K562 (cell line): ENCODE measurements around the gene CREB3L1. TPM values are rescaled to one million over a fixed set of nuclear protein-coding genes. Genes with fewer than 3 reads are reported as not detected.

Experiments
- BCL6 ChIP-seq: fragments of 250-450 bp; sonication (Bioruptor Pico); IDR thresholded peaks from 2 replicates; pipeline ENCODE4 v1.4.0; 2020
- BCOR ChIP-seq: fragments of 450-650 bp; IDR thresholded peaks from 2 replicates; pipeline ENCODE4 v1.6.1; 2016
- CBX1 ChIP-seq: sonication (generic); IDR thresholded peaks from 2 replicates; pipeline ENCODE4 v1.6.1; 2016; ENCODE audit warnings: antibody characterized with exemption, low read depth, mild to moderate bottlenecking
- CC2D1A ChIP-seq: fragments of 450-650 bp; IDR thresholded peaks from 2 replicates; pipeline ENCODE4 v1.6.1; 2017; ENCODE audit warnings: mild to moderate bottlenecking
- CEBPZ ChIP-seq: fragments of 150-350 bp; IDR thresholded peaks from 2 replicates; pipeline ENCODE4 v1.6.1; 2014; ENCODE audit warnings: low read depth, mild to moderate bottlenecking, low read length, borderline replicate concordance
- EP300 ChIP-seq: IDR thresholded peaks from 2 replicates; pipeline ENCODE4 v1.6.1; 2012; ENCODE audit warnings: low read length, improper control_type of control experiment
- KAT7 ChIP-seq: sonication (generic); formaldehyde crosslinking; IDR thresholded peaks from 2 replicates; pipeline ENCODE4 v1.8.0; 2022; ENCODE audit warnings: missing genetic modification reagents, mild to moderate bottlenecking, borderline replicate concordance
- KDM5B ChIP-seq: fragments of 200-600 bp; sonication (generic); IDR thresholded peaks from 2 replicates; pipeline ENCODE4 v1.6.1; 2012; ENCODE audit warnings: low read depth, mild to moderate bottlenecking, moderate library complexity, low read length, control low read depth, inconsistent platforms; ENCODE audit not compliant: insufficient replicate concordance
- MECOM ChIP-seq: fragments of 250-450 bp; sonication (Bioruptor Pico); IDR thresholded peaks from 2 replicates; pipeline ENCODE4 v1.8.0; 2022; ENCODE audit warnings: inconsistent platforms
- MYC ChIP-seq, 2 experiments: fragments of 250-450 bp in 1 of 2; sonication (Bioruptor Pico) in 1 of 2; IDR thresholded peaks; 2 replicates each; pipeline versions ENCODE4 v1.5.1 to v1.6.1; 2012 to 2021; ENCODE audit warnings: low read depth in 2 of 2, borderline replicate concordance in 1 of 2, improper control_type of control experiment in 1 of 2, low read length in 1 of 2, mild to moderate bottlenecking in 1 of 2, moderate library complexity in 1 of 2
- NCOA6 ChIP-seq: fragments of 450-650 bp; IDR thresholded peaks from 2 replicates; pipeline ENCODE4 v1.6.1; 2017; ENCODE audit warnings: mild to moderate bottlenecking
- NFRKB ChIP-seq: fragments of 450-650 bp; IDR thresholded peaks from 2 replicates; pipeline ENCODE4 v1.6.1; 2016; ENCODE audit warnings: low read depth
- NR2F6 ChIP-seq: fragments of 450-650 bp; formaldehyde crosslinking; IDR thresholded peaks from 2 replicates; pipeline ENCODE4 v1.4.0; 2020; ENCODE audit warnings: mild to moderate bottlenecking
- PRDM10 ChIP-seq: fragments of 450-650 bp; IDR thresholded peaks from 2 replicates; pipeline ENCODE4 v1.6.1; 2018; ENCODE audit not compliant: partially characterized antibody
- SMARCB1 ChIP-seq: IDR thresholded peaks from 2 replicates; pipeline ENCODE4 v1.6.1; 2011; ENCODE audit warnings: improper control_type of control experiment, low read depth; ENCODE audit not compliant: insufficient read length
- TGIF2 ChIP-seq: sonication (generic); formaldehyde crosslinking; IDR thresholded peaks from 2 replicates; pipeline ENCODE4 v1.8.1; 2022; ENCODE audit warnings: mild to moderate bottlenecking, missing genetic modification reagents, moderate library complexity
- ZNF184 ChIP-seq: sonication (generic); formaldehyde crosslinking; IDR thresholded peaks from 2 replicates; pipeline ENCODE4 v1.5.0; 2020; ENCODE audit warnings: missing genetic modification reagents
- ZNF253 ChIP-seq: fragments of 250-450 bp; sonication (Bioruptor Pico); conservative IDR thresholded peaks from 2 replicates; pipeline ENCODE4 v1.6.1; 2021; ENCODE audit warnings: mild to moderate bottlenecking
- ZNF274 ChIP-seq: IDR thresholded peaks from 2 replicates; pipeline ENCODE4 v1.6.1; 2011; ENCODE audit warnings: low read depth, mild to moderate bottlenecking, low read length, moderate library complexity, borderline replicate concordance
- ZNF449 ChIP-seq: fragments of 250-450 bp; sonication (Bioruptor Pico); IDR thresholded peaks from 2 replicates; pipeline ENCODE4 v1.8.0; 2022; ENCODE audit warnings: moderate library complexity, mild to moderate bottlenecking, inconsistent platforms
- polyA plus RNA-seq, 8 experiments: library from polyadenylated mRNA; depleted of rRNA in 4 of 8; stranded (reverse) in 5 of 8; unstranded in 3 of 8; fragments of >200 nt; fragmentation: Nextera tagmentation in 2 of 8; fragmentation: Illumina TruSeq in 1 of 8; extraction: Ambion mirVana in 2 of 8; extraction: Trizol in 1 of 8; gene quantifications; 2 replicates each; pipeline versions ENCODE4 v1.2.1 to v1.2.3, GENCODE V29; 2011 to 2014; ENCODE audit warnings: inconsistent platforms in 1 of 8, missing spikeins in 1 of 8
- total RNA-seq, 7 experiments: library from RNA; depleted of rRNA in 6 of 7; stranded (reverse); fragments of >200 nt in 6 of 7; fragmentation: Illumina TruSeq in 2 of 7; extraction: Trizol in 2 of 7; gene quantifications; 2 replicates each; pipeline versions ENCODE4 v1.2.1 to v1.2.3, GENCODE V29; 2011 to 2021; ENCODE audit warnings: low replicate concordance in 1 of 7

The CREB3L1 gene
- total and polyA plus RNA-seq, 9 of the 15 experiments (the other 6 are each of a cell fraction or from before 2014, with no cell fraction given): 1.2 to 27.6 (median 3.7) TPM

- peak; percentile 87 for TF ChIP-seq PRDM10
- TF ChIP-seq BCOR: no peak
- no peak for TF ChIP-seq TGIF2
- no peak for TF ChIP-seq SMARCB1
- no peak for TF ChIP-seq KAT7 (CRISPR knock-in tag)
- TF ChIP-seq MECOM (CRISPR knock-in tag): no peak
- no peak for TF ChIP-seq ZNF253 (CRISPR knock-in tag)
- TF ChIP-seq BCL6 (CRISPR knock-in tag): no peak
- no peak for TF ChIP-seq CBX1
- TF ChIP-seq NFRKB: 0 out of 2 replicates have a peak, but pooled peaks have one; percentile 27
- TF ChIP-seq NCOA6: no peak
- TF ChIP-seq EP300: no peak
- no peak for TF ChIP-seq CEBPZ
- no peak for TF ChIP-seq ZNF274
- peak; percentile 23; the same call in 1 of the 2 replicates for TF ChIP-seq MYC (IDR thresholded peaks at IDR 0.05; ENCODE audit: low read depth, low read length)
- TF ChIP-seq MYC (CRISPR knock-in tag; IDR thresholded peaks at IDR 0.05; ENCODE audit: borderline replicate concordance, low read depth): no peak
- no peak for TF ChIP-seq ZNF449 (CRISPR knock-in tag)
- TF ChIP-seq KDM5B: peak; percentile 9
- no peak for TF ChIP-seq NR2F6 (CRISPR knock-in tag)
- TF ChIP-seq ZNF184 (CRISPR knock-in tag): no peak
- TF ChIP-seq CC2D1A: no peak
Measured at GRCh38 chr11:46294365-46295309, 17.2 kb downstream of the CREB3L1 start (continued).
